NCI-H2227 (cell line): ENCODE measurements around the gene CACNA1C.
"Not testable (repeated sequence)": the region's sequence is repeated elsewhere in the genome, so short reads cannot be mapped to it uniquely, and the experiment has no call there.

Experiments used
- DNase-seq: peaks from one replicate; lab custom pipeline; 2025; ENCODE audit not compliant: unreplicated experiment; lab: John Stamatoyannopoulos, UW

The CACNA1C gene

GRCh38 chr12:2248901-2249381, 196.2 kb downstream of the CACNA1C start:
- DNase-seq: no peak

- DNase-seq: no peak
Observed at GRCh38 chr12:2250797-2251196, 198.0 kb downstream of the CACNA1C start.

- no peak for DNase-seq
Observed at GRCh38 chr12:2251526-2252209, 198.9 kb downstream of the CACNA1C start.

GRCh38 chr12:2255311-2255710, 202.5 kb downstream of the CACNA1C start:
- DNase-seq: no peak

- DNase-seq: not testable (repeated sequence)
Observed at GRCh38 chr12:2255731-2256130, 202.9 kb downstream of the CACNA1C start.

- DNase-seq: no peak
Observed at GRCh38 chr12:2256453-2256852, 203.7 kb downstream of the CACNA1C start.

- no peak for DNase-seq
Observed at GRCh38 chr12:2256915-2257314, 204.1 kb downstream of the CACNA1C start.

- no peak for DNase-seq
Observed at GRCh38 chr12:2258025-2258424, 205.2 kb downstream of the CACNA1C start.

GRCh38 chr12:2259369-2259768, 206.6 kb downstream of the CACNA1C start:
- DNase-seq: no peak

GRCh38 chr12:2260441-2260840, 207.7 kb downstream of the CACNA1C start:
- no peak for DNase-seq

- DNase-seq: no peak
Observed at GRCh38 chr12:2261708-2262107, 208.9 kb downstream of the CACNA1C start.

GRCh38 chr12:2262449-2262848, 209.7 kb downstream of the CACNA1C start:
- no peak for DNase-seq

GRCh38 chr12:2263901-2264300, 211.1 kb downstream of the CACNA1C start:
- no peak for DNase-seq

GRCh38 chr12:2264651-2265232, 212.0 kb downstream of the CACNA1C start:
- DNase-seq: no peak

GRCh38 chr12:2265461-2266167, 212.8 kb downstream of the CACNA1C start:
- DNase-seq: no peak

GRCh38 chr12:2266666-2267620, 214.2 kb downstream of the CACNA1C start:
- DNase-seq: peak; percentile 16

GRCh38 chr12:2267703-2268470, 215.1 kb downstream of the CACNA1C start:
- no peak for DNase-seq

- no peak for DNase-seq
Observed at GRCh38 chr12:2268471-2269286, 215.9 kb downstream of the CACNA1C start.

- DNase-seq: no peak
Observed at GRCh38 chr12:2270846-2271245, 218.1 kb downstream of the CACNA1C start.
